ENCODE measurements around the gene ERG. TPM values are rescaled to one million over a fixed set of nuclear protein-coding genes. Genes with fewer than 3 reads are reported as not detected.

Gene ERG
- total RNA-seq, 6 experiments from 2014 or later: 3.1 to 6.4 (median 5.2) TPM

DNA sequence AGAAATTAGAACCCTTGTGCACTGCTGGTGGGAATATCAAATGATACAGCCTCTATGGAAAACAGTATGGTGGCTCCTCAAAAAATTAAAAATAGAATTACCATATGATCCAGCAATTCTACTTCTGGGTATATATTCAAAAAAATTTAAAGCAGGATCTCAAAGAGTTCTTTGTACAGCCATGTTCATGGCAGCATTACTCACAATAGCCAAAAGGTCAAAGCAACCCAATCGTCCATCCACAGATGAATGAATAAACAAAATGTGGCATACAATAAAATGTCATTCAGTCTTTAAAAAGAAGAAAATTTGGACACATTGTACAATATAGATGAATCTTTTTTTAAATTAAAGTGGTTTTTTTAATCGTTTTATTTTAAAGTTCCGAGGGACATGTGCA is 36.3 kb upstream of the ERG start:
- TF ChIP-seq POLR2A (IDR thresholded peaks at IDR 0.05): no peak
- TF ChIP-seq, protein P1, sequence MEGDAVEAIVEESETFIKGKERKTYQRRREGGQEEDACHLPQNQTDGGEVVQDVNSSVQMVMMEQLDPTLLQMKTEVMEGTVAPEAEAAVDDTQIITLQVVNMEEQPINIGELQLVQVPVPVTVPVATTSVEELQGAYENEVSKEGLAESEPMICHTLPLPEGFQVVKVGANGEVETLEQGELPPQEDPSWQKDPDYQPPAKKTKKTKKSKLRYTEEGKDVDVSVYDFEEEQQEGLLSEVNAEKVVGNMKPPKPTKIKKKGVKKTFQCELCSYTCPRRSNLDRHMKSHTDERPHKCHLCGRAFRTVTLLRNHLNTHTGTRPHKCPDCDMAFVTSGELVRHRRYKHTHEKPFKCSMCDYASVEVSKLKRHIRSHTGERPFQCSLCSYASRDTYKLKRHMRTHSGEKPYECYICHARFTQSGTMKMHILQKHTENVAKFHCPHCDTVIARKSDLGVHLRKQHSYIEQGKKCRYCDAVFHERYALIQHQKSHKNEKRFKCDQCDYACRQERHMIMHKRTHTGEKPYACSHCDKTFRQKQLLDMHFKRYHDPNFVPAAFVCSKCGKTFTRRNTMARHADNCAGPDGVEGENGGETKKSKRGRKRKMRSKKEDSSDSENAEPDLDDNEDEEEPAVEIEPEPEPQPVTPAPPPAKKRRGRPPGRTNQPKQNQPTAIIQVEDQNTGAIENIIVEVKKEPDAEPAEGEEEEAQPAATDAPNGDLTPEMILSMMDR (IDR thresholded peaks at IDR 0.05): no peak
- WGBS (ENCODE audit: insufficient coverage, low coverage, low lambda C conversion rate, missing lambda C conversion rate): 64% methylated on average over 3 of the region's 3 CpGs
- no peak overlapping the region for H3K4me3 ChIP-seq
- no peaks in the 10 kb centered on the region for H3K36me3 ChIP-seq
- intact Hi-C loops (cut with DNase I): no loop called here
- ATAC-seq (no peak), DNase-seq (no peak)
- H3K9me3 ChIP-seq: no peaks in the 10 kb centered on the region
- H3K27me3 ChIP-seq: no peaks in the 10 kb centered on the region
- H3K27ac ChIP-seq: no peak overlapping the region
- H3K4me1 ChIP-seq: no peaks in the 10 kb centered on the region

DNA sequence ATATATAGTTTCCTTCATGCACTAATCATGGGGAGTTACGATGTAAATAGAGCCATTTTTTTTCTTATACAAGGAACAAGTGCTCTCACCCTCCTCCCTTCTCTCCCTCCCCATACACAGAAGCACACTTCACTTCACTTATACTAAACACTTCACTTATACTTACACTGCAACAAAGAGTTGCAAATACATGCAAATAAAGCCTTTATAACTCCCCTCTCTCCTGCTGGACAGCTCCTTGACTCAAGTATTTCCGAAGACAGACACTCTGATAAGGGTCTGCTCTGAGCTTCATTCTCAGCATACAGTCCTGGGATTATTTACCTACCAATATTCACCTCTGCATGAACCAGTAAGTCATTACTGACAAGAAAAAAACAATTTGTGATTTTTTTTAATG is 35.6 kb upstream of the ERG start:
- no peak for TF ChIP-seq POLR2A (IDR thresholded peaks at IDR 0.05)
- TF ChIP-seq, protein P1 (IDR thresholded peaks at IDR 0.05): no peak
- Histone ChIP-seq H3K4me3 (no peak overlapping the region), H3K27ac (no peak overlapping the region), H3K27me3 (no peaks in the 10 kb centered on the region), H3K9me3 (no peaks in the 10 kb centered on the region), H3K4me1 (no peaks in the 10 kb centered on the region), H3K36me3 (no peaks in the 10 kb centered on the region)
- no peak for ATAC-seq
- WGBS (ENCODE audit: insufficient coverage, low coverage, low lambda C conversion rate, missing lambda C conversion rate): 55% methylated on average over 2 of the region's 2 CpGs
- intact Hi-C loops (cut with DNase I): no loop called here
- DNase-seq: no peak

DNA sequence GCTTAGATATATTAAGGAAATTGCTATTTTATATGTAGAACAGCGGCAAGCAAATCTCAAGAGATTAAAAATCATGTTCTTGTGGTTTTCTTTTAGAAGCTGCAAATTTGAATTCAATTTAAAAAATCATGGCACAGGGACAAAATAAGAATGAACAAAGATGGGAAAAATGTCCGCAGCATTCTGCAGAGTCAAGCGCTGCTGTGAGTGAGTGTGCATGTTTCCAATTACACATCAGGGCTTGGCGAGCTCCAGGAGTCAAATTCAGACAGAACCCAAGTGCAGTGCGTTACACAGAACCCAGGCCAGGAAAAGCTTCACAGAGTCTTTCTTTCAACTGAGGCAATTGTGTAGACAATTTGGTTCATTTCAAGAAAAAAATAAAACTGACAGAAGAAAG is 33.3 kb upstream of the ERG start:
- Histone ChIP-seq H3K4me3 (no peak overlapping the region), H3K27me3 (no peaks in the 10 kb centered on the region), H3K36me3 (no peaks in the 10 kb centered on the region), H3K4me1 (no peaks in the 10 kb centered on the region), H3K27ac (no peak overlapping the region), H3K9me3 (no peaks in the 10 kb centered on the region)
- WGBS (ENCODE audit: insufficient coverage, low coverage, low lambda C conversion rate, missing lambda C conversion rate): 68% methylated on average over 5 of the region's 5 CpGs
- intact Hi-C loops (cut with DNase I): no loop called here
- TF ChIP-seq, protein P1 (IDR thresholded peaks at IDR 0.05): no peak
- no peak for TF ChIP-seq POLR2A (IDR thresholded peaks at IDR 0.05)
- DNase-seq: no peak
- ATAC-seq: no peak

DNA sequence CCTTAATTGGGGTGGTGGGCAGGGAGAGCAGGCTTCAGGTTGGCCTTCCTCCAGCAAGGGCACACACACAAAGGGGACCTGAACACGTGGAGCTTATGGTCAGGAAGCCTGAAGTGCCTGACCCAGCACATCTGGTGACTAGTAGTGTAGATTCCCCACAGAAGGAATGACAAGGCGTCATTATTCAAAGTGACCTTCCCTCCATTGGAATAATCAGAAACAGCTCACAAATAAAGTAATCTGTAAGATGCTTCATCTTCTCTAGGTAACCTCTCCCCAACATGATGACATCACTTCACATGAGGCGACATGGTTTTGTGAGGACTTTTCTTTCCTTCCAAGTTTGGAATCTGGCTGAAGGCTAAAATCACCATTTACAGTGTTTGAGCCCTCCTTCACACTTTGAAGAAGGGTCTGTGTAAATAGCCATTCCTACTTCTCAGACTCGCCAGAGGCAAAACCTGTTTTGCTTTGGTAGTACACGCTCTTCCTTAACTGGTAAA is 32.8 kb upstream of the ERG start:
- no peak for ATAC-seq
- no peak for TF ChIP-seq POLR2A (IDR thresholded peaks at IDR 0.05)
- TF ChIP-seq, protein P1 (IDR thresholded peaks at IDR 0.05): no peak
- H3K4me3 ChIP-seq: no peak overlapping the region
- H3K9me3 ChIP-seq: no peaks in the 10 kb centered on the region
- no peaks in the 10 kb centered on the region for H3K27me3 ChIP-seq
- WGBS (ENCODE audit: insufficient coverage, low coverage, low lambda C conversion rate, missing lambda C conversion rate): 55% methylated on average over 4 of the region's 5 CpGs
- H3K27ac ChIP-seq: no peak overlapping the region
- intact Hi-C loops (cut with DNase I): no loop called here
- no peaks in the 10 kb centered on the region for H3K36me3 ChIP-seq
- DNase-seq: no peak
- no peaks in the 10 kb centered on the region for H3K4me1 ChIP-seq

DNA sequence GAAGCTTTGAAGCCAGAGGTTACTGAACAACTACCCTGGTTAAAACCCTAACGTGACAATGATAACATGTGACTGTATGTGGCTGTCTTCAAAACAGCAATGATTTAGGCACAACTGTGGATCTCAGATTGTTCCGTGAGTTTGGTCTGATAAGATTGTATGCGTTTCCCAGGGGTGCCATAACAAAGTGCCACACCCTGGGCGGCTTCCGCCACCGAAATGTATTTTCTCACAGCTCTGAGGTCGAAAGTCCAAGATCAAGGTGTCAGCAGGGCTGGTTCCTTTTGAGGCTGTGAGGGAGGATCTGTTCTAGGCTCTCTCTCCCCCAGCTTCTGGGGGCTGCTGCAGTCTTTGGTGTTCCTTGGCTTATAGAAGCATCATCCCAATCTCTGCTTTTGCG is 29.5 kb upstream of the ERG start:
- ATAC-seq (no peak), DNase-seq (no peak)
- no peaks in the 10 kb centered on the region for H3K36me3 ChIP-seq
- no peak overlapping the region for H3K27ac ChIP-seq
- H3K9me3 ChIP-seq: no peaks in the 10 kb centered on the region
- intact Hi-C loops (cut with DNase I): no loop called here
- no peak overlapping the region for H3K4me3 ChIP-seq
- 44% methylated on average over 4 of the region's 8 CpGs for WGBS (ENCODE audit: insufficient coverage, low coverage, low lambda C conversion rate, missing lambda C conversion rate)
- TF ChIP-seq, protein P1 (IDR thresholded peaks at IDR 0.05): no peak
- no peak for TF ChIP-seq POLR2A (IDR thresholded peaks at IDR 0.05)
- no peaks in the 10 kb centered on the region for H3K4me1 ChIP-seq
- H3K27me3 ChIP-seq: no peaks in the 10 kb centered on the region
